ENCODE data around the gene YWHAG.
"Not testable (repeated sequence)": the region's sequence is repeated elsewhere in the genome, so short reads cannot be mapped to it uniquely, and the experiment has no call there.

Gene YWHAG

GRCh38 chr7:76397409-76398183 is 38.8 kb upstream of the YWHAG start:
- Histone ChIP-seq H3K79me2 (ENCODE audit: control insufficient read depth, low read length) (no peaks in the 10 kb centered on the region), H3K9me3 (ENCODE audit: control insufficient read depth, insufficient read depth, low read length) (no peaks in the 10 kb centered on the region), H3K9me2 (replicated peaks; ENCODE audit: control insufficient read depth, low read length) (no peaks in the 10 kb centered on the region), H3F3A (ENCODE audit: control insufficient read depth, insufficient read depth) (peaks cover 5% of the 10 kb centered on the region; the same call in 1 of the 2 replicates), H3K4me2 (ENCODE audit: low read length) (peak overlapping the region; percentile 54), H3K27me3 (ENCODE audit: control insufficient read depth, low read length) (peaks cover 4% of the 10 kb centered on the region; the same call in 1 of the 2 replicates), H4K20me1 (ENCODE audit: control insufficient read depth, insufficient read depth, low read depth, low read length) (no peaks in the 10 kb centered on the region), H3K27ac (ENCODE audit: low read depth, low read length) (no peak overlapping the region), H3K36me3 (ENCODE audit: control insufficient read depth, low read length) (no peaks in the 10 kb centered on the region), H3K4me3 (ENCODE audit: low read length) (peak overlapping the region; percentile 37), H3K4me1 (ENCODE audit: control insufficient read depth, low read length) (peaks cover 31% of the 10 kb centered on the region)
- TF ChIP-seq EZH2phosphoT487 (IDR thresholded peaks at IDR 0.05; ENCODE audit: borderline replicate concordance, low read length) (no peak), CTCF (IDR thresholded peaks at IDR 0.05; ENCODE audit: low read depth, low read length, poor library complexity, severe bottlenecking) (no peak)

- TF ChIP-seq EZH2phosphoT487 (IDR thresholded peaks at IDR 0.05; ENCODE audit: borderline replicate concordance, low read length): no peak
- no peak for TF ChIP-seq CTCF (IDR thresholded peaks at IDR 0.05; ENCODE audit: low read depth, low read length, poor library complexity, severe bottlenecking)
- H3K79me2 ChIP-seq (ENCODE audit: control insufficient read depth, low read length): no peaks in the 10 kb centered on the region
- H3K4me3 ChIP-seq (ENCODE audit: low read length): peak overlapping the region; percentile 37; the same call in 1 of the 2 replicates
- peaks cover 36% of the 10 kb centered on the region for H3K4me1 ChIP-seq (ENCODE audit: control insufficient read depth, low read length)
- peaks cover 5% of the 10 kb centered on the region; the same call in 1 of the 2 replicates for H3F3A ChIP-seq (ENCODE audit: control insufficient read depth, insufficient read depth)
- no peak overlapping the region for H3K27ac ChIP-seq (ENCODE audit: low read depth, low read length)
- H3K27me3 ChIP-seq (ENCODE audit: control insufficient read depth, low read length): peaks cover 4% of the 10 kb centered on the region; the same call in 1 of the 2 replicates
- H3K36me3 ChIP-seq (ENCODE audit: control insufficient read depth, low read length): no peaks in the 10 kb centered on the region
- no peaks in the 10 kb centered on the region for H4K20me1 ChIP-seq (ENCODE audit: control insufficient read depth, insufficient read depth, low read depth, low read length)
- H3K9me2 ChIP-seq (replicated peaks; ENCODE audit: control insufficient read depth, low read length): no peaks in the 10 kb centered on the region
- H3K9me3 ChIP-seq (ENCODE audit: control insufficient read depth, insufficient read depth, low read length): no peaks in the 10 kb centered on the region
- peak overlapping the region; percentile 54 for H3K4me2 ChIP-seq (ENCODE audit: low read length)
Observed at GRCh38 chr7:76396864-76397263, 38.1 kb upstream of the YWHAG start.

- Histone ChIP-seq H3K4me1 (ENCODE audit: control insufficient read depth, low read length) (peaks cover 36% of the 10 kb centered on the region), H3K4me3 (ENCODE audit: low read length) (no peak overlapping the region), H3K36me3 (ENCODE audit: control insufficient read depth, low read length) (no peaks in the 10 kb centered on the region), H3K27ac (ENCODE audit: low read depth, low read length) (no peak overlapping the region), H3F3A (ENCODE audit: control insufficient read depth, insufficient read depth) (peaks cover 5% of the 10 kb centered on the region; the same call in 1 of the 2 replicates), H3K27me3 (ENCODE audit: control insufficient read depth, low read length) (0 out of 2 replicates have a peak, but pooled peaks cover 4% of the 10 kb centered on the region), H3K9me2 (replicated peaks; ENCODE audit: control insufficient read depth, low read length) (no peaks in the 10 kb centered on the region), H3K9me3 (ENCODE audit: control insufficient read depth, insufficient read depth, low read length) (no peaks in the 10 kb centered on the region), H3K4me2 (ENCODE audit: low read length) (0 out of 2 replicates have a peak overlapping the region, but pooled peaks have one; percentile 5), H3K79me2 (ENCODE audit: control insufficient read depth, low read length) (no peaks in the 10 kb centered on the region), H4K20me1 (ENCODE audit: control insufficient read depth, insufficient read depth, low read depth, low read length) (no peaks in the 10 kb centered on the region)
- TF ChIP-seq CTCF (IDR thresholded peaks at IDR 0.05; ENCODE audit: low read depth, low read length, poor library complexity, severe bottlenecking) (no peak), EZH2phosphoT487 (IDR thresholded peaks at IDR 0.05; ENCODE audit: borderline replicate concordance, low read length) (no peak)
Observed at GRCh38 chr7:76395965-76396726, 37.4 kb upstream of the YWHAG start.

- H3K36me3 ChIP-seq (ENCODE audit: control insufficient read depth, low read length); H4K20me1 ChIP-seq (ENCODE audit: control insufficient read depth, insufficient read depth, low read depth, low read length); H3K4me2 ChIP-seq (ENCODE audit: low read length); H3K4me3 ChIP-seq (ENCODE audit: low read length); H3F3A ChIP-seq (ENCODE audit: control insufficient read depth, insufficient read depth); H3K79me2 ChIP-seq (ENCODE audit: control insufficient read depth, low read length); H3K9me3 ChIP-seq (ENCODE audit: control insufficient read depth, insufficient read depth, low read length); H3K27me3 ChIP-seq (ENCODE audit: control insufficient read depth, low read length); H3K27ac ChIP-seq (ENCODE audit: low read depth, low read length); H3K9me2 ChIP-seq (replicated peaks; ENCODE audit: control insufficient read depth, low read length): not testable (repeated sequence)
- H3K4me1 ChIP-seq (ENCODE audit: control insufficient read depth, low read length): peaks cover 36% of the 10 kb centered on the region
Observed at GRCh38 chr7:76395605-76395964, 36.8 kb upstream of the YWHAG start.

Measured in DOHH2 (cell line).